ENCODE data around the gene GABPB1. TPM values are rescaled to one million over a fixed set of nuclear protein-coding genes. Genes with fewer than 3 reads are reported as not detected.
"Not testable (repeated sequence)": the region's sequence is repeated elsewhere in the genome, so short reads cannot be mapped to it uniquely, and the experiment has no call there.

GABPB1 gene
- total RNA-seq = 10 to 100 TPM; 27.8 to 42.5 TPM
- 10 to 100 TPM; 16.2 to 18.4 TPM for polyA plus RNA-seq (ENCODE audit: insufficient read length in 2 of 2)
- long read RNA-seq, donor 1, full-length matches to known transcripts = 5 of 5 reads
- long read RNA-seq, donor 1, partial matches to known transcripts = 0 of 5 reads
- long read RNA-seq, donor 1, other reads (novel, unspliced or antisense) = 0 of 5 reads
- long read RNA-seq, donor 2, full-length matches to known transcripts = 1 of 1 reads
- long read RNA-seq, donor 2, partial matches to known transcripts = 0 of 1 reads
- long read RNA-seq, donor 2, other reads (novel, unspliced or antisense) = 0 of 1 reads
- long read RNA-seq, donor 3 = 0 reads
- long read RNA-seq, donor 4, full-length matches to known transcripts = 4 of 4 reads
- long read RNA-seq, donor 4, partial matches to known transcripts = 0 of 4 reads
- long read RNA-seq, donor 4, other reads (novel, unspliced or antisense) = 0 of 4 reads

GRCh38 chr15:50354838-50355618 lies at the start of gene GABPB1:
Gene GABPB1 (minus strand): TSS chr15:50355198. CDS start chr15:50309798, 45,400 bp downstream.
- DNase-seq (ENCODE audit: low read depth in 4 of 6, low spot score in 6 of 6) = peak; percentile 88 to 98 (median 94)
- Histone ChIP-seq H3K36me3 (ENCODE audit: control insufficient read depth, insufficient read depth, low read length) (peaks cover 6% of the 10 kb centered on the region), H3K4me1 (ENCODE audit: control insufficient read depth, insufficient read depth, low read length) (peaks cover 15% of the 10 kb centered on the region), H3K9me3 (ENCODE audit: control insufficient read depth, insufficient read depth, low read length) (no peaks in the 10 kb centered on the region), H3K27me3 (ENCODE audit: control insufficient read depth, insufficient read depth, low read length) (no peaks in the 10 kb centered on the region), H3K4me3 (ENCODE audit: low read depth, low read length) (peak within 1 kb of the TSS; percentile 97), H3K27ac (ENCODE audit: low read depth, low read length) (peak within 1 kb of the TSS; percentile 100)
- 0% methylated on average over 60 of the region's 70 CpGs for WGBS (ENCODE audit: insufficient coverage)

- WGBS (ENCODE audit: insufficient coverage) = 92% methylated on average over 2 of the region's 4 CpGs
- H3K4me3 ChIP-seq (ENCODE audit: low read depth, low read length); H3K9me3 ChIP-seq (ENCODE audit: control insufficient read depth, insufficient read depth, low read length): not testable (repeated sequence)
These were observed 36.6 kb upstream of the GABPB1 start for GRCh38 chr15:50391561-50391960.

GRCh38 chr15:50390554-50391264 lies 35.7 kb upstream of the GABPB1 start:
- Histone ChIP-seq H3K36me3 (ENCODE audit: control insufficient read depth, insufficient read depth, low read length) (no peaks in the 10 kb centered on the region), H3K4me1 (ENCODE audit: control insufficient read depth, insufficient read depth, low read length) (no peaks in the 10 kb centered on the region), H3K9me3 (ENCODE audit: control insufficient read depth, insufficient read depth, low read length) (no peaks in the 10 kb centered on the region), H3K4me3 (ENCODE audit: low read depth, low read length) (no peak overlapping the region), H3K27ac (ENCODE audit: low read depth, low read length) (no peak overlapping the region), H3K27me3 (ENCODE audit: control insufficient read depth, insufficient read depth, low read length) (no peaks in the 10 kb centered on the region)
- WGBS (ENCODE audit: insufficient coverage) = 100% methylated on average over 1 of the region's 4 CpGs
- DNase-seq (ENCODE audit: low read depth in 4 of 6, low spot score in 6 of 6) = no peak

More at GRCh38 chr15:50391561-50391960, 36.6 kb upstream of the GABPB1 start:
- H3K27ac ChIP-seq (ENCODE audit: low read depth, low read length); H3K4me1 ChIP-seq (ENCODE audit: control insufficient read depth, insufficient read depth, low read length); H3K27me3 ChIP-seq (ENCODE audit: control insufficient read depth, insufficient read depth, low read length); H3K36me3 ChIP-seq (ENCODE audit: control insufficient read depth, insufficient read depth, low read length); DNase-seq (ENCODE audit: low read depth in 4 of 6, low spot score in 6 of 6): not testable (repeated sequence)

- not testable (repeated sequence) for H3K36me3 ChIP-seq (ENCODE audit: control insufficient read depth, insufficient read depth, low read length); H3K9me3 ChIP-seq (ENCODE audit: control insufficient read depth, insufficient read depth, low read length); H3K27ac ChIP-seq (ENCODE audit: low read depth, low read length); DNase-seq (ENCODE audit: low read depth in 4 of 6, low spot score in 6 of 6); H3K4me1 ChIP-seq (ENCODE audit: control insufficient read depth, insufficient read depth, low read length); H3K4me3 ChIP-seq (ENCODE audit: low read depth, low read length); H3K27me3 ChIP-seq (ENCODE audit: control insufficient read depth, insufficient read depth, low read length)
- whole genome bisulfite sequencing (ENCODE audit: insufficient coverage) = 75% methylated on average over 3 of the region's 5 CpGs
These were observed 27.4 kb upstream of the GABPB1 start for GRCh38 chr15:50382408-50382807.

- H3K27ac ChIP-seq (ENCODE audit: low read depth, low read length) = no peak overlapping the region
- no peak overlapping the region for H3K4me3 ChIP-seq (ENCODE audit: low read depth, low read length)
- no CpG with 5 or more reads among the region's 1 CpG for WGBS (ENCODE audit: insufficient coverage)
- H3K27me3 ChIP-seq (ENCODE audit: control insufficient read depth, insufficient read depth, low read length) = no peaks in the 10 kb centered on the region
- DNase-seq (ENCODE audit: low read depth in 4 of 6, low spot score in 6 of 6) = no peak
- no peaks in the 10 kb centered on the region for H3K36me3 ChIP-seq (ENCODE audit: control insufficient read depth, insufficient read depth, low read length)
- no peaks in the 10 kb centered on the region for H3K9me3 ChIP-seq (ENCODE audit: control insufficient read depth, insufficient read depth, low read length)
- no peaks in the 10 kb centered on the region for H3K4me1 ChIP-seq (ENCODE audit: control insufficient read depth, insufficient read depth, low read length)
These were observed 26.4 kb upstream of the GABPB1 start for GRCh38 chr15:50381438-50381837.

GRCh38 chr15:50380089-50380488 lies 25.1 kb upstream of the GABPB1 start:
- WGBS (ENCODE audit: insufficient coverage) = no CpG with 5 or more reads among the region's 1 CpG
- Histone ChIP-seq H3K36me3 (ENCODE audit: control insufficient read depth, insufficient read depth, low read length) (no peaks in the 10 kb centered on the region), H3K9me3 (ENCODE audit: control insufficient read depth, insufficient read depth, low read length) (no peaks in the 10 kb centered on the region), H3K4me3 (ENCODE audit: low read depth, low read length) (no peak overlapping the region), H3K4me1 (ENCODE audit: control insufficient read depth, insufficient read depth, low read length) (no peaks in the 10 kb centered on the region), H3K27me3 (ENCODE audit: control insufficient read depth, insufficient read depth, low read length) (no peaks in the 10 kb centered on the region), H3K27ac (ENCODE audit: low read depth, low read length) (no peak overlapping the region)
- DNase-seq (ENCODE audit: low read depth in 4 of 6, low spot score in 6 of 6) = no peak

- not testable (repeated sequence) for H3K27ac ChIP-seq (ENCODE audit: low read depth, low read length); H3K36me3 ChIP-seq (ENCODE audit: control insufficient read depth, insufficient read depth, low read length); H3K4me3 ChIP-seq (ENCODE audit: low read depth, low read length); H3K9me3 ChIP-seq (ENCODE audit: control insufficient read depth, insufficient read depth, low read length); H3K27me3 ChIP-seq (ENCODE audit: control insufficient read depth, insufficient read depth, low read length); H3K4me1 ChIP-seq (ENCODE audit: control insufficient read depth, insufficient read depth, low read length); DNase-seq (ENCODE audit: low read depth in 4 of 6, low spot score in 6 of 6)
- 93% methylated on average over 2 of the region's 7 CpGs for WGBS (ENCODE audit: insufficient coverage)
These were observed 24.4 kb upstream of the GABPB1 start for GRCh38 chr15:50379413-50379812.

GRCh38 chr15:50378776-50379175 lies 23.8 kb upstream of the GABPB1 start:
- DNase-seq (ENCODE audit: low read depth in 4 of 6, low spot score in 6 of 6) = no peak
- no peaks in the 10 kb centered on the region for H3K36me3 ChIP-seq (ENCODE audit: control insufficient read depth, insufficient read depth, low read length)
- H3K4me1 ChIP-seq (ENCODE audit: control insufficient read depth, insufficient read depth, low read length) = no peaks in the 10 kb centered on the region
- H3K4me3 ChIP-seq (ENCODE audit: low read depth, low read length) = no peak overlapping the region
- no peaks in the 10 kb centered on the region for H3K27me3 ChIP-seq (ENCODE audit: control insufficient read depth, insufficient read depth, low read length)
- no peaks in the 10 kb centered on the region for H3K9me3 ChIP-seq (ENCODE audit: control insufficient read depth, insufficient read depth, low read length)
- WGBS (ENCODE audit: insufficient coverage) = no CpG with 5 or more reads among the region's 1 CpG
- H3K27ac ChIP-seq (ENCODE audit: low read depth, low read length) = no peak overlapping the region

GRCh38 chr15:50377867-50378751 lies 23.1 kb upstream of the GABPB1 start:
- no peak for DNase-seq (ENCODE audit: low read depth in 4 of 6, low spot score in 6 of 6)
- 96% methylated on average over 2 of the region's 3 CpGs for WGBS (ENCODE audit: insufficient coverage)
- Histone ChIP-seq H3K4me1 (ENCODE audit: control insufficient read depth, insufficient read depth, low read length) (no peaks in the 10 kb centered on the region), H3K9me3 (ENCODE audit: control insufficient read depth, insufficient read depth, low read length) (no peaks in the 10 kb centered on the region), H3K27me3 (ENCODE audit: control insufficient read depth, insufficient read depth, low read length) (no peaks in the 10 kb centered on the region), H3K36me3 (ENCODE audit: control insufficient read depth, insufficient read depth, low read length) (no peaks in the 10 kb centered on the region), H3K4me3 (ENCODE audit: low read depth, low read length) (no peak overlapping the region), H3K27ac (ENCODE audit: low read depth, low read length) (no peak overlapping the region)
